Ovary (tissue), 3 donors: ENCODE results near the gene ST6GALNAC6.

ENCODE experiments used
- EP300 ChIP-seq: sonication (generic); formaldehyde crosslinking; IDR thresholded peaks from one replicate; pipeline ENCODE4 v1.6.1; 2017; ENCODE audit warnings: antibody characterized with exemption
- POLR2A ChIP-seq: fragments of 450-650 bp; IDR thresholded peaks from one replicate; pipeline ENCODE4 v1.6.1; 2017; ENCODE audit warnings: antibody characterized with exemption, mild to moderate bottlenecking, moderate library complexity
- TF ChIP-seq, protein P1 (sequence below), 3 donors: fragments of 450-650 bp in 2 of 3; fragments of 200-600 bp in 1 of 3; IDR thresholded peaks; one replicate each; pipeline versions ENCODE4 v1.5.1 to v1.8.0; 2016 to 2022; ENCODE audit warnings: antibody characterized with exemption in 3 of 3, mild to moderate bottlenecking in 1 of 3
- donor health status: DM: no; HTN: no; CAD: no.

DNA sequence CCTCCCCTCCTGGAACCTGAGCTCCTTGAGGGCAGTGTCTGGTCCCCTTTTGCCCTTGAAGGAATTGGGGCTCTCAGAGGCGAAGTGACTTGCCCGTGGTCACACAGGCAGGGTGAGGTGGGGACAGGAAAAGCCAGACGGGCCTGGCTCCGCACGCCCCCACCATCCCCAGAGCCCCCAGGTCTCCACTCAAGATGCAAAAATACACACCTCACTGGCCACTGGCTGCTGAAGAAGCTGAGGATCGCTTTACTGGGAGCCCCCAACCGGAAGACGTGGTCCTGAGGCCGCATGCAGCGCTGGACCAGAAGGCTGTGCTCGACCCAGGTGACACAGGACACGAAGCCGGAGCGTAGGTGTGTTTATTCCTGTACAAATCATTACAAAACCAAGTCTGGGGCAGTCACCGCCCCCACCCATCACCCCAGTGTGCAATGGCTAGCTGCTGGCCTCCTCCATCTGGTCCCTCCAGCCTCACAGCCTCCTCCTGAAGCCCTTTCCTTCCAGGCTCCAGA lies 14.4 kb downstream of the ST6GALNAC6 start:
- TF ChIP-seq, protein P1, sequence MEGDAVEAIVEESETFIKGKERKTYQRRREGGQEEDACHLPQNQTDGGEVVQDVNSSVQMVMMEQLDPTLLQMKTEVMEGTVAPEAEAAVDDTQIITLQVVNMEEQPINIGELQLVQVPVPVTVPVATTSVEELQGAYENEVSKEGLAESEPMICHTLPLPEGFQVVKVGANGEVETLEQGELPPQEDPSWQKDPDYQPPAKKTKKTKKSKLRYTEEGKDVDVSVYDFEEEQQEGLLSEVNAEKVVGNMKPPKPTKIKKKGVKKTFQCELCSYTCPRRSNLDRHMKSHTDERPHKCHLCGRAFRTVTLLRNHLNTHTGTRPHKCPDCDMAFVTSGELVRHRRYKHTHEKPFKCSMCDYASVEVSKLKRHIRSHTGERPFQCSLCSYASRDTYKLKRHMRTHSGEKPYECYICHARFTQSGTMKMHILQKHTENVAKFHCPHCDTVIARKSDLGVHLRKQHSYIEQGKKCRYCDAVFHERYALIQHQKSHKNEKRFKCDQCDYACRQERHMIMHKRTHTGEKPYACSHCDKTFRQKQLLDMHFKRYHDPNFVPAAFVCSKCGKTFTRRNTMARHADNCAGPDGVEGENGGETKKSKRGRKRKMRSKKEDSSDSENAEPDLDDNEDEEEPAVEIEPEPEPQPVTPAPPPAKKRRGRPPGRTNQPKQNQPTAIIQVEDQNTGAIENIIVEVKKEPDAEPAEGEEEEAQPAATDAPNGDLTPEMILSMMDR (IDR thresholded peaks at IDR 0.05) = no peak
- TF ChIP-seq POLR2A (no peak), EP300 (no peak)
